Amniotic stem cell (primary cell): ENCODE results near the gene MFSD6.

Experiments
- DNase-seq: peaks from one replicate; lab custom pipeline; 2025; lab: John Stamatoyannopoulos, UW

MFSD6 gene

DNA sequence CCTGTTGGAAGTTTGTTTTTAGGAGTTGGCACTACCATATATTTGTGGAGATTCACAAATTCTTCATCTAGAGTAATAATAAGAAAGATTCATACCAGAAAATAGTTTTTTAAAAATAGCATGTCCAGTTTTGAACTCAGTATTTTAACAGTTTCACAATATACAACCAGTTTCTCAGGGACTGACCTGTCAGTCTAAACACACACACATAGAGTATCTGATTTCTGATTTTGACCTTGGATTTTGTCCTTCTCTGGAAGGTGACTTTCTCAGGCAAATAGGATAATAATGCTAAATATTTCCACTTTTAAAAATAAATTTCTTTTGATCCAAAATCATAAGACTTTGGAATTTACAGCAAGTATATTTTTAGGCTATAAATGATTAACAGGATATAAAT, 32.0 kb downstream of the MFSD6 start:
- no peak for DNase-seq

DNA sequence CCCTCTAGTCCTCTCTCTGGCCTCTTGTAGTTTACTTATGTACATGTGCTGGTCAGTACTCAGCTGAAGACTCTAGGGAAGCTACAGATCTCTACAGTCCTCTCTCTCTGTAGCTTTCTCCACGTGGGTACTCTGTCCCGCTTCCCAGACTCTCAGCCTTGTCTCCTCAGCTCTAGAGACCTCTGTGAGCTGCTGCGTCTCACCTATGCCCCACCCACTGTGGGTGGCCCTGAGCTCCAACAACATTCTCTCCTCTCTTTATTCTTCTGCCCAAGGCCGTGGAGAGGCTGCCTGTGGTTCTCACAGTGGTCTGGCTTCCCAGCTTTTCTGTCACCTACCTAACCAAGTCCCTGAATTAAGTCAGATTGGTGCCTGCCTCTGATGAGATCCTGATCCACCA, 33.4 kb downstream of the MFSD6 start:
- DNase-seq, result no peak

DNA sequence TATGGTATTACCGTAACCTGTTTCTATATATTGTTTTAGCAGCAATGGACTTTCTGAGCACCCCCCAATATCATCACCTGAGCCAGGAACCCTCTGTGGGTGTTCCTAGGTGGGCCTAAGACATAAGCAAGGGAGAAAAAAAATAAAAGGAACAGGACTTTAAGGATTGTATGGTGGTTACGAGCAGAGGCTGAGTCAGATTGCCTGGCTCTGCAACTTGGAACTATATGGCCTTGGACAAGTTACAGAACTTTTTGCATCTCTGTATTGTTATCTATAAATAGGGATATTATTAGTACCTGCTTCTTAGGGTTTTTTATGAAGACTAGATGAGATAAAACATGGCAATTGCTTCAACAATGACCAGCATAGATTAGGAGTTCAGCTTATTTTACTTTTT, 34.9 kb downstream of the MFSD6 start:
- DNase-seq, result no peak

DNA sequence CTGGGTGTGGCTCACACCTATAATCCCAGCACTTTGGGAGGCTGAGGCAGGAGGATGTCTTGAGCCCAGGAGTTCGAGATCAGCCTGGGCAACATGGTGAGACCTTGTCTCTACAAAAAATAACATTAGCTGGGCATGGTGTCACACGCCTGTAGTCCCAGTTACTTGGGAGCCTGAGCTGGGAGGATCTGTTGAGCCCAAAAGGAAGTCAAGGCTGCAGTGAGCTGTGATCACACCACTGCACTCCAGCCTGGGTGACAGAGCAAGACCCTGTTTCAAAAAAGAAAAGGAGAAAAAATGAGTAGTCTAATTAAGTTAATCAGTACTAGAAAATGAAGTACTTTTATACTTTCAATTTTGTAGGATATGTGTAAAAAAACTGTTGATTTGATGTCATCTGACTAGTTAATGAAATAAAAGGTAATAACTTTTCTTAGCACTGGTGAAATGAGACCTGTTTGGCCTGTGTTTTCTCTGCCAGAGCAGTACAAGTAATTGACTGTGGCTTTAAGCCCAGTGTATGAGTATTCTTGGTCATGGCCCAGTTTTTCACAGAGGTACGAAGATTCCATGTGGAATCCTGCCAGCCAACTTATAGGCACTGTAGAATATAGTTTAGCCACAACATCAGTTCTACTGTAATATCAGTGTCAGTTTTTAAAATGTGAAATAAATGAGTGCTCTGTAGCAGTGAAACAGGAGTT, 35.8 kb downstream of the MFSD6 start:
- no peak for DNase-seq

DNA sequence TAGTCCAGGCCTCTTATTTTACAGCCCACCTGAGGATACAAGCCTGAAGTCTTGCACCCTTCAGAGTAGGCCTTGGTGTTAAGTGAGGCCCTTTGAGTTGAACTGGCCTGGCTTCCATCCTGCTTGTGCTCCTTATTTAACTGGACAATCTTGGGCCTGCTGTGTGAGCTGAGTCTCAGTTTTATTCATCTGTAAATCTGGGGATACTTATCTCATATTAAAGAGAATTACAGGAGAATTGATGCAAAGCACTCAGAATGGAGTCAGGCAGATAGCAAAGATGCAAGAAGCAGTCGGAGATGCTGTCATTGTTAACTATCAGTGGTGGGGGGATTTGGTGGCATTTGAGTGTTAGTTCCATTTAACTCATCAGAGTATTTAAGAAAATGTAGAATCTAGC, 36.8 kb downstream of the MFSD6 start:
- DNase-seq, result no peak

DNA sequence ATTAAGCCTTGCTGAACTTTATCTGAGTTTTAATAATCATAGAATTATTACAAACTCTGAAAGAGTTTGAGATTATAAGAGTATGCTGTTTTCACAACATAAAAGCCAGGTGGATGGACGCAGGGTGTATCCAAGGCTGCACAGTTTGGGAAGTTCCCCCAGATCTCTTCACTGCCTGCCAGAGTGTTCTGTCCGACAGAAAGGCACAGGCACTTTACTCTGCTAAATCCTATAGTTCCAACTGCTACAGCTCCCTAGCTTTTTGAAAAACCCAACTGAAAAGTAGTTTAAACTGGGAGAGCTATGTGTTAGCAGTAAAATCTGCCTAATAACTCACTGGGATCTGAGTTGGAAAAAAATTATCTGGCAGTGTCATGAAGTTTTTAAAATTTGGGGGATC, 38.0 kb downstream of the MFSD6 start:
- DNase-seq, result no peak

DNA sequence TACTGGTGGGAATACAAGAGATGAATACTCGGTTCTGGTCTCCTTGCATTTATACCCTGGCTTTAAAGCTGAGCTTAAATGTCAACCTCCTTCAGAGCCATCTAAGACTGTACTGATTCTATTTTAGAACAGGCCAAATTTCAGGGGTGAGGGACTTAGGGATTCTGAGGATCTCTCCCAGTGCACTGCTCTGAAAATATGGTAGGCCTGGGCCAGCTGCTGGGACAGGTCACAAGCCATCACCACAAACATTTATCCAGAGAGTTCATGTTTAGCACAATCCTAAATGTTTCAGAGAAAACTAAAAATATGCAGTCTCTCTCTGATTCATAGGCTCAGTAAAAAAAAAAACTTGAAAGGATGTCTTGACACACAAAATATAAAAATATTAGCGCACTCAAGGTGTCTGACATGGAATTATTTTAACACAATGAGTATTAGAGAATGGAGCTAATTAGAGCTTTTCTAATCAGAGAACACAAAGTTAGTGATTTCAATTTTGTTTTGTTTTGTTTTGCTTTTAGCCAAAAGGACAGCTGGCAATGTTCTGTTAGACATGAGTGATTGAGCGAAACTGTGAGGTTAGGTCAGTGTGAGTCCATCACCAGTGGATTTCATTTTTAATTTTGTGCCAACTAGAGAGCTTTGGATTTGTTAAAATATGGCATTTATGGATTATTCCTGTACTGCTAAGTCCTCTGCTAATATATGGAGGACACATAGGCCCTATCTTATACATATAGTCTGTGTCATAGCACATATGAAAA, 38.8 kb downstream of the MFSD6 start:
- DNase-seq, result no peak

DNA sequence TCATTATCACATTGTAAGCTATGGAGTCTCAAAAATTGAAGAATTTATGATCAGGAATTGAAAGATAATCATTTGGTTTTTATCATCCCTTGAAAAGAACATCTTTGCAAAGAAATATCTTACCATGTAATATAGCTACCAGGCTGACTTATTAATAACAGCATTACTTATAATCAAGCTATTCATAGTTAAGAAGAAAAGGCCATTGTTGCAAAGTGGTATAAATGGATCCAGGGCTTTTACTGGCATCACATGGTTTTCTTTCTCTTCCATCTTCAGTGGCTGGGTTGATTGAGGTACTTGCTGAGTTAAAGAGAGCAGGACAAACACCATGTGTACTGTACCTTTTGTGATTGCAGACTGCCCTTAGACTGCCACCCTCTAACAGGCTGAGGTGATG, 39.6 kb downstream of the MFSD6 start:
- DNase-seq, result no peak

DNA sequence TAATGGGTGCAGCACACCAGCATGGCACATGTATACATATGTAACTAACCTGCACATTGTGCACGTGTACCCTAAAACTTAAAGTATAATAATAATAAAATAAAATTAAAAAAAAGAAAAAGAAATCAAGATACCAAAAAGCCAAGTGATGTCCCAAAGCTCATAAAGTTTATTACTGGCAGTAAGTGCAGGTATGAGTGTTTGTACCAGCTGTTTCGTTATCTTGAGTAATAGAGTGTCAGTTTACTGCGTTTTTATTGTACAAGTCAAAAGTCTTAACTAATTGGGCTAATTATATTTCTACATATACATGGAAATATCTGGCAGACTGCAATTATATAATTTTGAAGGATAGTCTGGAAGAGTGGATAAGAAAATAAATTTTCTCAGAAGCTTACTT, 41.8 kb downstream of the MFSD6 start:
- no peak for DNase-seq

DNA sequence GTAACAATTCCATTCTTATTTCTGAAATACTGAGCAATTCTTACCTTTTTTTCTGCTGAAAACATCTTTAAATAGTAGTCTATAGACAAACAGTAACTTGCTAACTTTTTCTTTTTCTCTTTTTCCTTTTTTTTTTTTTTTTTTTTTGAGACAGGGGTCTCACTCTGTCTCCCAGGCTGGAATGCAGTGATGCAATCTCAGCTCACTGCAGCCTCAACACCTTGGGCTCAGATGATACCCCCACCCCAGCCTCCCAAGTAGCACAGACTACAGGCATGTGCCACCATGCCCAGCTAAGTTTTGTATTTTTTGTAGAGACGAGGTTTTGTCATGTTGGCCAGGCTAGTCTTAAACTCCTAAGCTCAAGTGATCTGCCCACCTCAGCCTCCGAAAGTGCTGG, 42.2 kb downstream of the MFSD6 start:
- DNase-seq, result no peak

DNA sequence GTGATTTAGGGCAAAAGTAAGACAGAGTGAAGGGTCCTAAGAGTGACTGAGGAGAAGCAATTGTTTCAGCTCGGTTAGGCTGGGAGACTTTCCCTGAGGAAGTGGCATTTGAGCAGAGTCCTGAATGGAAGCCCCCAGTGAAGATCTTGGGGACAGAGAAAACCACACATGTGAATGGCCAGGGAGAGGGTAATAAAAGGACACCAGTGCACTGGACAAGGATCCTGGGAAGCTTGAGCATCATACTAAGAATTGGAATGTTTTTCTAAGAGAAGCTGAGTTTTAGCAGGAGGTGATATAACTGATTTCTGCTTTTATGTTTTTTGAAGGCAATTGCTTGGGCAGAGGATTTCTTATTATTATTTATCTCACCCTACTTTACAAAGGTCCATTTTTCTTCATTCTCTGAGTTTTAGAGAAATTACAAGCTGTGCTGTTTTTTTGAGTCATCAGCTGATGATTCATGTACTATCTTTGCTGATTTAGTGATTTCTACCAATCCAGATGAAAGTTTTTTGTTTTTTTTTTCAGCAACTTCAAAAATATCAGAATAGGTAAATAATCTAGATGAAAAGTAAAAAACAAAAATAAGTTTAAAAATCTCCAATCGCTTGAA, 43.5 kb downstream of the MFSD6 start:
- peak; percentile 27 for DNase-seq

DNA sequence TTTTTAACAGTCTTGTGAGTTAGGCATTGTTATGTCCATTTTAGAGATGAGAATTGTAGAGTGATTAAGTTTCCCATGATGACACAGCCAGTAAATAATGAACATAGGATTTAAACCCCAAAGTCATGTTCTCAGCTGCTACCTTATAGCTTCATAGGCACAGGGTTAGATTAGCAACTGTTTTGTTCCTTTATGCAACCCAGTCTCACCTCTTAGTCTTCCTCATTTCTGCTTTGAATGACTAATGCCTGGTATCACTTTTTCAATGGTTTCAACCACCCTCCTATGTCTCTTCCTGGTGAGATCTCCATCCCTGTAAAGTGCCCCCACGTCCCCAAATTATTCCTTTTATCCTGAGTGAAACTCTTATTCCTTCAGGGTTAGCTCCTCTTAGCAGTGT, 44.3 kb downstream of the MFSD6 start:
- no peak for DNase-seq

DNA sequence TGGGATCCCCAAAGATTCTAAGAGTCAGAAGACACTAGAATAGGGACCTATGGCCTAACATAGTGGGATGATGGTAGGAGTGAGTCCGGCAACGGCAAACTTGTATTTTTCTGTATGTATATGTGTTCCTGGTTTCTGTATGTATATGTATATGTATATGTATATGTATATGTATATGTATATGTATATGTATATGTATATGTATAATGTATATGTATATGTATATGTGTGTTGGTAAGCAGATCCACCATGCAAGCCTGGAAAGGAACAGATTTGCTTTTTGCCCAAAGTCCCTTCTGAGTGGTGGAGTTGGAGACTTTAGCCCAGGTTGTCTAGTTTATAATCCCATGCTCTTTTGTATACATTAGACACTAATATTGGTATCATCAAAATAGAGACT, 46.6 kb downstream of the MFSD6 start:
- no peak for DNase-seq

DNA sequence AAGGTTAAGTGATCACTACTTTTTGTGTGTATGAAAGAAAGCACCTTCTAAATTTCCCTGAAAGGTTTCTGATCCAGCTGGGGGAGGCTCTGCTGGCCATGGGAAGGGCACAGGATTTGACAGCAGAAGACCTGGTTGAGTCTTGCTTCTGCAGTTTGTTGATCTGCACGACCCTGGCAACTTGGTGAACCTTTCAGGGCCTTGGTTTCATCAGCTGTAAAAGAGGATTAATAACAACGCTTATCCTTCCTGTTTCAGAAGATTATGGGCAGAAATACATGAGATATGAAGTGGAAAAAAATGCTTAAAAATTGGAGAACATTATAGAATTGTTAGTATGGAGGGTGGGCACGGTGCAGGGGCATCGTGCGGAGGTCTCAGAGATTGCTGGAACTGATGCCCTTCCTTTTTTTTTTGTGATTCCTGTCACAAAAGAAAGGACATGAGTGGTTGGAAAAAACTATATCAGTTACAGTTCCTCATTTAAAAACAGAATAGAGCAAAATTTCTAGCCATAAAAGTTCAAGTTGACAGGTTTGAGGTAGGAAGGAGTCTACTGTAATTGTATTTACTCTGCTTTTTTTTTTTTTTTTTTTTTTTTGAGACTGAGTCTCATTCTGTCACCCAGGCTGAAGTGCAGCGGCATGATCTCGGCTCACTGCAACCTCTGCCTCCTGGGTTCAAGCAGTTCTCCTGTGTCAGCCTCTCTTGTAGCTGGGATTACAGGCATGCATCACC, 47.4 kb downstream of the MFSD6 start:
- DNase-seq, result no peak

DNA sequence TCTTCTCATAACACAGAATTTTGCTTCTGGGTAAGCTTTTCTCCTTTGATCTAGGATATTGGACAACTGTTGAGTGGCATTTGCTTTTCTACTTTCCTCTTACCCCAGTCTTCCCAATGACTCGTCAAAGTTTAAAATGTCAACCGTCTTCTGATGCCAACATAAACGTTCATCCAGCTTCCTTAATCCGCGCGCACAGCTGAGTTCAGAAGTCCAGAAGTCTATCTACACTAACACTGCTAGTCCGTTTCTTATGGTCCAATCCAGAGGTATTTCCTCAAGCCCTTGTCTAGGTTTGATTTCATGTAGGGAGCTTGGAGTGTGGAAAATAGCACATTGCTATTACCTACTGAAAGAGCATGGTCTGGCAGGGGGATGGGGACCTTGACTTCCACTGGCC, 48.7 kb downstream of the MFSD6 start:
- no peak for DNase-seq

DNA sequence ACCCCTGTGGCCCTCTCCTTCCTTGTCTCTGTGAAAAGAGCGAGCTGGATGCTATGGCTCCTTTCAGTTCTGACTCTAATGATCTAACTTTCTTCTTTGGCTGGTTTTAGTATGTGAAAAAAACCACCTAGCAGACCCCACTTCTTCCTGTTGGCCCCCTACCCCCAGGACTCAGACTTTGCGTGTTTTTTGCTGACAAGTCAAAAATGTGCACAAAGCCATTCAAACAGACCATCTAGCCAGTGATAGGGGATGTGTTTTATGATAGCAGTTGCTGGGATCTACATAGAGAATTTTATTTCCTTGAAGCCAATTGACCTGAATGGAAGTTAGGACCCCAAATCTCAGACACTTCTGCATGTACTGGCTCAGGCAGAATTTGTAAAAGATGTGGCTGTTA, 49.1 kb downstream of the MFSD6 start:
- no peak for DNase-seq

DNA sequence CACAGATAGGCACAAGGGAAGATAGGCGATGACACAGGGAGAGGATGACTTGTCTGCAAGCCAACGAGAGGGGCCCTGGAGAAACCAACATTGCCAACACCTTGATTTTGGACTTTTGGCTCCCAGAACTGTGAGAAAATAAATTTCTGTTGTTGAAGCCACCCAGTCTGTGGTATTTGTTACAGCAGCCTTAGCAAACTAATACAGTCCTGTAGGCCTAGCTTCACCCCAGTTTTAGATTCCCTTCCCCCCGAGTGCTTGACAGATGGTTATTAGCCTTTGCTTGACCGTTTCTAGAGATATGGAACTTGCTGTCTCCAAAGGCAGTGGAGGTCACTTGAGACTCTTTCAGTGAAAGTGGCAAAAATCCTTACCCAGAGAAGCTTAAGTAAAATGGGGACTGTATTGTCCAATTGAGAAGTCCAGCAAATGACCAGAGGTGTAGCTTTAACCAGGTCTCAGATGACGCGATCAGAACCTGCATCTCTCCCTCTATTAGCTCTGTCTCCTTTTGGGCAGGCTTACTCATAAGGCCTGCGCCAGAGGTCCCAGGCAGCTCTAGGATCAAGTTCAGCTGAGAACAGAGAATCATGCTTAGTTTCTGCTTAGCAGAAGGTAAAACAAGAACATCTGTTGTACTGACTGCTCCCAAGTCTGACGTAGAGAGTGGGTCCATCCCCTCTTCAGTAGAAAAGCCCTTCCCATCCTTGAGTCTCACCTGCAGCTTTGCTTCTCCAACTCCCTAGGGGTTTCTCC, 50.4 kb downstream of the MFSD6 start:
- DNase-seq, result no peak

DNA sequence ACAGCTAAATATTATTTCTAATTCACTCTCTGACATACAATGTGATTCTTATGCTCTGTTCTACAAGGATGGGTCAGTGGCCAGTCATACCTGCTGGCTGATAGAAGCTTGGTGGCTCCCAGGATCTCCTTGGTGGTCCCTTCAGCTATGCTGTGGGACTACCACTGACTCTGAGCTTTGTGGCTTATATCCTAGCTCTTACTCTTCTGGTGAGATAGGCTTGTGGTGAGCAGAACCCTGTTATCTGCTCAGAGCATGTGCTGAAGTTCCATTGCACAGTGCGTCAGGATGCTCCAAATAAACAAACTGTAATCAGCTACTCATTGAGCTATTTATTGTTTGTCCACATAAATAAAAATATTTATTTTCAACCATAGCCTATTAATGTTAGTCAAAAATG, 51.7 kb downstream of the MFSD6 start:
- no peak for DNase-seq

DNA sequence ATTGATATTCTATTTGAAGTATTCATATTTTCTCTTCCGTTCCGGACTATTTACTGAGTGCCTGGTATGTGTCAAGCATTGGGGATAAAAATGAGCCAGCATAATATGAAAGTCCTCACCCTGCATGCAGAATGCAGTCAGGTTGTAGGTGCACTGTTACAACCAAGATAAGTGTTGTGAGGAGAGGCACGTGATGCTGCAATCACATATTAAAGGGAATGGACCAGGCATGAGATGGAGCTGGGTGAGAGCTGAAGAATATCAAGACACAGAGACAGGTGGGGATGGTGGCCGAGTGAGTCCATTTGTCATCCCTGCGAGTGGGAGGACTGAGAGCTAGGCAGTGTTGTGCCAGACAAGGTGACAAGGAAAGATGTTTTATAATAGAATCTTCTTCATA, 52.3 kb downstream of the MFSD6 start:
- DNase-seq, result no peak

DNA sequence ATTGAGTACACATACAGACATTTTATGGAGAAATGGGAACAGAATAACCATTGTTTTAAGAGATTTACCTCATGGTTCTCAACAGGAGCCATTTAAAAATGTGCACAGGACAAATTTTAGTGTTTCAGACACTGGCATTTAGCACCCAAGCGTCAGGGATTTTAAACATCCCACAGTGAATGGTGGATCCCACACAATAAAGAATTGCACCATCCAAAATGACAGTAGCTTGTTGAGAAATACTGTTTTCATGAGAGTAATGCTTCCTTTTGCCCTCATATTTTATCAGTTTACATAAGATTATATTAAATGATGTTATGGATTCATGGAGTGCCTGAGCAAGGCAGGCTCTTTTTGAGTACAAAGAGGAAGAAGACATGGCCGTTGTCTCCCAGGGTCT, 54.0 kb downstream of the MFSD6 start:
- no peak for DNase-seq

DNA sequence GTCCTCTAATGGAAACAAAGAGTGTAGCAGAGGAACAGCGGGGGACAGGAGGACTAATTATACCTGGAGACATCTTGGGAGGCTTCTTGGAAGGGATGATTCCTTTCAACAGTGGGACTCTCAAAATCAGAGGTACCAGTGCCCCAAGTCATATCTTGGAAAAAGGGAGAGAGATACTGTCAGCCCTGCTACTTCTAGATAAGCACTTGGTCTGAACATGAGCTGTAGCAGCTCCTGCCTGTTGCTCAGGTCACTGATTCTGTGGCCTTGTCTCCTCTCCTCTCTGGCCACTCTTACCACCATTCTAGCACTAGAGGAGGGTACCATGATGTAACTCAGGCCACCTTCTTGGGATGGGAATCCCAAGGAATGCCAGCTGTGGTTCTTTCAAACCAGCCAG, 54.5 kb downstream of the MFSD6 start:
- no peak for DNase-seq

DNA sequence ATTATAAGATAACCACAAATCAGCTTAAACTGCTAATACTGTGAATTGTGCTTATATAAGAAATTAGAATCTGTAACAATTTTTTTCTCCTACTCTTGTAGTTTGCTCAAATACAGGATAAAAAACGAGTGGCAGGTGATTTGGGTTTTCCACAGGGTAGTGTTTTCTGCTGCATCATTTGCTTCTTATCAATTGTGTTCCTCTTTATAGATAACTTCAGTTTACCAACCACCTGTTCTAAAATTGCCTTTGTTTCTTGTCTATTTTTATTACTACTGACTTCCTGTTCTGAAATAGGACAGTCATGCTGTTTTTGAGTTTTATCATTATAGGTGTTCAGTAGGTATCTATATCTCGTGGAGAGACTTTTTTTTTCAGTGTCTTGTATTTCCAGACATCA, 56.9 kb downstream of the MFSD6 start:
- no peak for DNase-seq
